HG02870 (cell line): Measurements from ENCODE around the gene OR51F1.
"Not testable (repeated sequence)": the region's sequence is repeated elsewhere in the genome, so short reads cannot be mapped to it uniquely, and the experiment has no call there.

Experiments used
- ATAC-seq: cut with Tn5 transposase; IDR thresholded peaks from one replicate; pipeline ENCODE4 v1.9.1; 2021; ENCODE audit warnings: mild to moderate bottlenecking, moderate library complexity; ENCODE audit not compliant: unreplicated experiment

OR51F1 gene, protein sequence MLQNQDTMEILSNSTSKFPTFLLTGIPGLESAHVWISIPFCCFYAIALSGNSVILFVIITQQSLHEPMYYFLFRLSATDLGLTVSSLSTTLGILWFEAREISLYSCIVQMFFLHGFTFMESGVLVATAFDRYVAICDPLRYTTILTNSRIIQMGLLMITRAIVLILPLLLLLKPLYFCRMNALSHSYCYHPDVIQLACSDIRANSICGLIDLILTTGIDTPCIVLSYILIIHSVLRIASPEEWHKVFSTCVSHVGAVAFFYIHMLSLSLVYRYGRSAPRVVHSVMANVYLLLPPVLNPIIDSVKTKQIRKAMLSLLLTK

DNA sequence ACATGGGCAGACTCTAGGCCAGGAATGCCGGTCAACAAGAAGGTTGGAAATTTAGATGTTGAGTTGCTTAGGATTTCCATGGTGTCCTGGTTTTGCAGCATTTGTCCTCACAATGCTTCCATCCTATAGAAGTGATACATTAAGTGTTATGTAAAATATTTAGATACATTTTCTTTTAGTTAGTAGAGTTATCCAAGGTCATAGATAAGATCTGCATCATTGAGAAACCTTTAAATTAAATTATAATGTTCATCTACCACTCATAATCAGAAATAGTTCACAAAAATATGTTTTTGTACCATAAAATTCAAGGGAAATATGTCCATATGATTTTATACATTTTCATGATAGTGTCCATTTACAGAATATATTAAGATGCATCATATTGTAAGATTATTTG lies at the start of gene OR51F1:
Gene OR51F1, minus strand, starts transcription at position 101 of the 400 bp plus-strand sequence. Its CDS starts 0 bp downstream, at position 101.
- ATAC-seq: no peak

DNA sequence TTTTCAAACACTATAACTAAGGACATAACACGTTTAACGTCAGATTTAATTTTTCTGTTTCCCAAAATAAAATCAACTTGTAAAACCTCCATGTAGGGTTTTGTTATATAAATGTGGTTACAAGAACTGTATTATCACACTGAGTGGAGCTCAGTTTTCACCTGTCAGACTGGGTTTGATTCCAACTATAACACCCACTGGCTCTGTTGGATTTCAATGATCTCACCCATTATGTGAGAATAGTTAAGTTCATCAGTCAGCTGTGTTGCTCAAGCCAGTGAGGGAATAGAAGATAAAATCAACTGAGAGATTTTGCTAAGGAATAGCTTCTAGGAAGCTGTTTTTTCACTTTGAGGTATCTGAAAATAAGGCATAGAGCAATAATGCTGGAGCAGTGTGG lies 39.5 kb upstream of the OR51F1 start:
- ATAC-seq: no peak

DNA sequence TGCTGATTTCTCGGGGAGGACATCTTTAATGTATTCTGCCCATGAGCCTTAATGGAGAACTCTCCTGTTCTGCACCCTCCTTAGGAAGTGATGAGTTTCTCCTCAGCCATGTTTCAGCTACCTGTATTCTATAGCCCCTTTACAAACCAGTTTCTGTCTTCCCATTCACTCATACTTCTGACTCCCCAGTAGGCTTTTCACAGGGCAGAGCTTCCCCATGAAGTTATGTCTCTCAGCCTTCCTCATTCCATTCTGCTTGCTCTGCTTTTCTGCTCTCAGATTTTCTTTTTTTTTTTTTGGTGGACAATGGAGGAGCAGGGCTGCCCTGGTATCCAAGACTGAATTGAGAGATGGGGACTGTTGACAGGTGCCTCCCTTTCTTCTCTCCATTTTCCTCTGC lies 38.7 kb upstream of the OR51F1 start:
- ATAC-seq: no peak

DNA sequence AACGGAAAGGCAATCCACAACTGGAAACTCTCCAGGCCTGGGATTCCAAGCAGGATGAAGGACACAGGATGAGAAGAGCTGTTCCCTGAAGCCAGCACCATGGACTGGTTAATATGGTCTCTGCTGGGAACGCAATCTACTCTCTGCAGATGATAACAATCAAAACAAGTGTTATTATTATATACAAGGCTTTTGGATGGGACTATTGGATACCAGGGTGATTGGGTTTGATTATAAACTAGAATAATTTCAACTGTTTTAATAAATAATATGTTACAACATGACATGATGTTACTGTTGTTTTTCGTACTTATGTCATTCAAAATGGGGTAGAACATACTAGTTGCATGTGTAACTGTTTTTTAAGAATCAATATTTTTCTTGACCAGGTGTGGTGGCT lies 34.5 kb upstream of the OR51F1 start, which contains the start of gene OR52R1:
Gene OR52R1, minus strand, starts transcription at position 101 of the 400 bp plus-strand sequence. Its CDS starts 0 bp downstream, at position 101.
- no peak for ATAC-seq

DNA sequence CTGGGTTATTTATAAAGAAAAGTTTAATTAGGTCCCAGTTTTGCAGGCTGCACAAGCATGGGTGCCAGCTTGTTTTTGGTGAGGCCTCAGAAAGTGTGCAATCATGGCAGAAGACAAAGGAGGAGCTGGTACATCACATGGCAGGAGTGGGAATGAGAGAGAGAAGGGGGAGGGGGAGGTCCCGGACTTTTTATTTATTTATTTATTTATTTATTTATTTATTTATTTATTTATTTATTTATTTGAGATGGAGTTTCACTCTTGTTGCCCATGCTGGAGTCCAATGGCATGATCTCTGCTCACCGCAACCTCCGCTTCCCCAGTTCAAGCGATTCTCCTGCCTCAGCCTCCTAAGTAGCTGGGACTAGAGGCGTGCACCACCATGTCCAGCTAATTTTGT lies 31.6 kb upstream of the OR51F1 start:
- not testable (repeated sequence) for ATAC-seq

DNA sequence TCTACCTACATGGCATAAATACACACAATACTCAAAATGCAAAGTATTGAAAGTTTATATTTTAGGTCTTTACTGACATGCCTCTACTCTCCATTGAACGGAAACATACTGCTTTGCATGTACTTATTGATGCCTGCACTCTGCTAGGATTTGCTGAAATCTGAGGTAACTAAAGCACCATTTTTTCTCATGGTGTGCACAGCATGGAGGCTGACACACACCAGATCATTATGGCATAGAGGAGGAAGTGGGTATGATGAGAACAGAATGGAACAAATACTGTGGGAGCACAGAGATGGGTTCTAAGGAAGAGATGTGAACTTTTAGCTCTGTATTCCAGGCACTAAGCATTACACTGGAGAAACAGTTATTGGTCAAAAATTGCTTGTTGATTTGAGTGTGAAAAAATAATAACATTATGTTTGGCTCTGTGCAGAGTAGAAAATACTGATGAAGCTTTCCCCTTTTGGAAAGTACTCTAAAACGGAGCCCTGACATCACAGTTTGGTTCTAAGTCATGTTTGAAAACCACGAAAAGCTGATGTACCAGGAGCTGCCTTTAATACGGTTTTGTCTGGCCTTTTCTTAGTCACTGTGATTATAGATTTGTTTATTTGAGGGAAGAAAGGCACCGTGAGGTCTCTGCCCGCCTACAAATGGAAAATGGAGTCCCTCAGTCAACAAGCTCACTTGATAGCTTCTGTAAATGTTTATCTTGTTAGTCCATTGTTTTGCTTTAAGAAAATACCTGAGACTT lies 28.9 kb upstream of the OR51F1 start:
- no peak for ATAC-seq

DNA sequence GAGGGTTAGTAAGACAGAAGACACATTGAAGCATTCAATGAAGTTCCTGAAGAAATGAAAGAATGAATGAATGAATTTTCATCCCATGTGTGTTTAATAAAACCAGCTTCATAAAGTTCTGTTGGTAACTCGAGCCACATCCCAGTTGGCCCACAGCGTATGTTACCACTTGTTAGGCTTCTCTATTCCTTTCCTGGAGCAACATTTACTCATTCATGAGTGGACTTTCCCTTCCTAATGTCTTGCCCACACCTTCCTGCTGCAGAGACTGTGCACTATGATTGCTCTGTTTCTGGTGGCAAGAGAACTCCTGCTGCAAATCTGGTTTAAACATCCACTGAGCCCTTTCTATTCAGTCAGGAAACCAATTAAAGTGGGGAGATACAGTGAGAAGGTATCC lies 27.5 kb upstream of the OR51F1 start:
- no peak for ATAC-seq

DNA sequence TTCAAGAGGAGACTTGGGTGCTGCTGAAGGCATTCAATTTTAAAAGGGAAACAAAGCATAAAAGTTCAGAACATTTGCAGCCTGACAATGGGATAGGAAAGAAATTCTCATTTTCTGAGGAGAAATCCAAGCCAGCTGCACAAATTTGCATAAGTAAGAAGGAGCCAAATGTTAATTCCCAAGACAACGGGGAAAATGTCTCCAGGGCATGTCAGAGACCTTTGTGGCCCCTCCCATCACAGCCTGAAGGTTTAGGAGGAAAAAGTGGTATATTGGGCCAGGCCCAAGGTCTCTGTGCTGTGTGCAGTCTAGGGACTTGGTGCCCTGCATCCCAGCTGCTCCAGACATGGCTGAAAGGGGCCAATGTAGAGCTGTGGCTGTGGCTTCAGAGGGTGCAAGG lies 12.7 kb upstream of the OR51F1 start:
- no peak for ATAC-seq

DNA sequence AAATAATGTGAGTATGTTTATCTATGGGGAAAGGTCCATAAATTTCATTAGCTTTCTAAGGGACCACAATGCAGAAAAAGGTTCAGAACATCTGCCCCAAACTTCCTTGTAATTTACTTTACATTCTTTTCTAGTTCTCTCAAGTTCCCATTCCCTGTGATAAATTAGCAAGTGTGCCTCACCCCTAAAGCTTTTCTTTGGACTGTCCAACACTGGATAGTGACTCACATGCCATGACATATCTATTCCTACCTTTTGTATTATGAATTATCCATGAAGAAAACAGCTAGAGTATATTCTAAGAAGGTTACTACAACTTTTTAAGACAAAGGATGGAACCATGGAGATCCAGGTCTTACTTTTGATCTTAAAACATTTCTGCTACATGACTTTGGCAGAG lies 1.6 kb downstream of the OR51F1 start:
- no peak for ATAC-seq

DNA sequence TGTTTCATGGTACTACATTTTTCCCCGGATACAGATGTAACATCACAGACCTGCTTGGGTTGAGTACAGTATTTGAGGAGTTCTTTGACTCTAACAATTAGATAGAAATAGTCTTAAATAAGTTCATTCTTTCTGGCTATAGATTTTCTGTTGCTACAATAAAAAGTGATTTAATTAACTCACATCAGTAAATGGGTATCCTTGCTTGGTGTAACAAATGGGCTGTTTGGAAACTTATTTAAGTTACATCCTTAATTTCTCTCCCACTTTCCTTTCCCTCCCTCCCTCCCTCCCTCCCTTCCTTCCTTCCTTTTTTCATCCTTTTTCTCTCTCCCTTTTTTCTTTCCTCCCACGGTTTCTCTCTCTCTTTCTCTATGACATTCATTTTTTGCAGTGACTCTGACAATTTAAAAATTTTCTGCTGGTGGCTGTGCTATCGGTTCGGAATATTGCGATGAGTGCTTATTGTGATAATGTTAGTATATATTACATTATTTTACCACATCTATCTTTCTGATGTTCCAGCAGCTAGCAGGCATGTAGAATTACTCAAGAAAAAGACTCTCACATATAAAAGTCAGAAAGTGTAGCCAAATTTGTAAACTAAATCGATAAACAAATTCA lies 3.2 kb downstream of the OR51F1 start:
- ATAC-seq: no peak

DNA sequence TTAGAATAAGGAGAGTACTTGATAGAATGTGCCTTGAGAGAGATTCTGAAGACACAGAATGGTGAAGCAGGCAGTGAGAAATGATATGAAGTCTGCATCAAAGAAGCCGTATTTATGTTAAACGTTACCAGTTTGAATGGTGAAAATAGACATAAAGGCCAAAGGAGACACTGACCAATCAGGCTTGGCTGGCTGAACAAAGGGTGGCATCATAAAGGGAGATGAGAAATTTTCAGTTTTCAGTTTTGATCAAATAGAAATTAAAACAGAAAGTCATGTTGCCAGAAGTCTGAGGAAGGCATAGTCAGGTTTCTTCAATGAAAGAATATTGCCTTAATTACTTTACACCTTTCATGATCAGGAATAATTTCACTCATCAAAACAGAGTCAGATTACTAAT lies 6.6 kb downstream of the OR51F1 start:
- no peak for ATAC-seq

DNA sequence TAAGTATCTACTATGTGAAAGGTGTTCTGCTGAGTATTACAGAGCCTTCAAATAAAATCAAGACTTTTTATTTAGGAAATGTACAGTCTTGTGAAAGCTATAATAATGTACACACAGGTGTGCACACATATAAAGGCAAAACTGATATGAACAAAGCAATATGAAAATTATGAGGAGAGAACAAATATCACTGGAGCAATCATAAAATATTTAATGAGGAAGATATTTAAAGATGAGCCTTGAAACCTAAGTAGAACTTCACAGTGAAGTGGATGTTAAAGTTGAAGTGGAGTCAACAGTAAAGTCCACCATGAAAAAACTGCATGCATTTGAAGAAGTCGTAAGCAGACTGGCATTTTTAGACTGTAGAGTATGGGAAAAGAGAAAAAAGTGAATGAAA lies 18.5 kb downstream of the OR51F1 start:
- ATAC-seq: no peak

DNA sequence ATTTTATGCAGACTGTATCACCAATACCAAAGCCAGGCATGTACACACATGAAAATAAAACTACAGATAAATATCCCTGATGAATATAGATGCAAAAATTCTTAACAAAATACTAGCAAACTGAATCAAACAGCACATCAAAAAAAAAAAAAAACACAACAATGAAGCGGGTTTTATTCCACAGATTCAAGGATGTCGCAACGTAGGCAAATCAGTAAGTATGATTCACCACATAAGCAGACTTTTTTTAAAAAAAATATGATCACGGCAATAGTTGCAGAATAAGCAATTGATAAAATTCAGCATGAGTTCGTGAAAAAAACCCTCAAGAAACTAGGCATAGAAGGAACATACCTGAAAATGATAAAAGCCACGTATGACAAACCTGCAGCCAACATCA lies 21.3 kb downstream of the OR51F1 start:
- ATAC-seq: no peak

DNA sequence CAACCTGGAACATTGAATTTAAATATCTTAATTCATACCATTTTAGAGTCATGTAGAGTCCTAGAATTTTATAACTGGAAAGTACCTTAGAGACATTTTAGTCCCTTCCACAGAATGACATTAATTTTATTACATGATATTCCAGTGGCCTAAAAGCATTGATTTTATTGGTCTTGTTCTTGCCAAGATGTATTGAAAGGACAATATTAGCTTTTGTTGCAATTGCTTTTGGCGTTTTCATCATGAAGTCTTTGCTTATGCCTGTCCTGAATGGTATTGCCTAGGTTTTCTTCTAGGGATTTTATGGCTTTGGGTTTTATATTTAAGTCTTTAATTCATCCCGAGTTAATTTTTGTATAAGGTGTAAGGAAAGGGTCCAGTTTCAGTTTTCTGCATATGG lies 29.0 kb downstream of the OR51F1 start:
- no peak for ATAC-seq

DNA sequence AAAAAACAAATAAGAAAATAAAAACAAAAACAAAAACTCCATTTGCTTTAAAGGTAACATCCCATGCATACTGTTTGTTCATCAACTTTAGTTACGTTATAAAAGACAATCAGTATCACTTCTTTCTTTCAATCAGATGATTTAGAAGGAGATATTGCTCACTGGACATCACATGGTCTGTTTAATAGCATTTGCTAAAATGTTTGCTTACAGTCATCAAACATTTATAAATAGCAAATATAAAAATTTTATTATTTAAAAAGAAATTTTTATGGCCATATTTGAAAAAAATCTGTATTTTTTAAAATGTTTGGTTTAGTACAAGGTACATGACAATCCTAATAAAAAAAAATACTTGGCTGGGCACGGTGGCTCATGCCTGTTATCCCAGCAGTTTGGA lies 42.6 kb downstream of the OR51F1 start:
- ATAC-seq: no peak

DNA sequence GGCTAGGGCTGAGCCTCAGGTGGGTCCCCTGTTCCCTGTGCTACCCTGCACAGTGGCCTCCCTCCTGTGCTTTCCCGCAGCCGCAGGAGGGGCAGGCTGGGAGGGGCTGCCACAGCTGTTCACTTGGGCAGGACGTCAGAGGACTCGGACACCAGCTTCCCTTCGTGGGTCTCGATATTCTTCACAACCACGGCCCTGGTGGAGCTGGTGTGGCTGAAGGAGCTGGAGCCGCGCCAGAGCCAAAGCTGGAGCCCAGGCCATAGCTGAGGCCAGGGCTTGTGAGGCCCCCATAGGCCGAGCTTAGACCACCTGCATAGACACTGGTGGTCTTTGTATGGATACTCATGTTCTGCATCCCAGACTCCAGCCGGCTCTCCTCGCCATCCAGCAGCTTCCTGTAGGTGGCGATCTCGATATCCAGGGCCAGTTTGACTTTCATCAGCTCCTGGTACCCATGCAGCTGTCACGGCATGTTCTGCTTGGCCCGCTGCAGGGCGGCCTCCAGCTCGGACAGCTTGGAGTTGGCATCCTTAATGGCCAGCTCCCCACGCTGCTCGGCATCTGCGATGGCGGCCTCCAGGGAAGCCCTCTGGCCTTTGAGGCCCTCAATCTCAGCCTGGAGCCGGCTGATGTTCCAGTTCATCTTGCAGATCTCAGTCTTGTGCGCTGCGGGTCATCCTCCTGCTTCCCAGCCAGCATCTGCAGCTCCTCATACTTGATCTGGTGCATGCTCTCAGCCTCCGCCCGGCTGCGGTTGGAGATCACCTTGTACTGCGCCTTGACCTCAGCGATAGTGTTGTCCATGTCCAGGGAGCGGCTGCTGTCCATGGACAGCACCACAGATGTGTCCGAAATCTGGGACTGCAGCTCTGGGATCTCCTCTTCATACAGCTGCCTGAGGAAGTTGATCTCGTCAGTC lies 46.9 kb downstream of the OR51F1 start:
- not testable (repeated sequence) for ATAC-seq
